ACC112 (cell line): ENCODE results near the gene TCF7.

ENCODE experiments used
- H2AFZ ChIP-seq: fragments of 200-600 bp; sonication (generic); one replicate; pipeline ENCODE4 v1.6.0; 2017; ENCODE audit warnings: antibody characterized with exemption, low read length; ENCODE audit not compliant: unreplicated experiment
- H3K27ac ChIP-seq: fragments of 200-600 bp; sonication (generic); 2 replicates; pipeline ENCODE4 v1.5.1; 2014; ENCODE audit warnings: low read depth, mild to moderate bottlenecking, antibody characterized with exemption, low read length, moderate library complexity
- H3K27me3 ChIP-seq: fragments of 200-600 bp; sonication (generic); 2 replicates; pipeline ENCODE4 v1.6.1; 2014; ENCODE audit warnings: mild to moderate bottlenecking, antibody characterized with exemption, low read length, moderate library complexity, mixed read lengths; ENCODE audit not compliant: insufficient read depth
- H3K36me3 ChIP-seq: fragments of 200-600 bp; sonication (generic); 2 replicates; pipeline ENCODE4 v1.6.1; 2016; ENCODE audit warnings: mild to moderate bottlenecking, antibody characterized with exemption, low read length, moderate library complexity, mixed read lengths; ENCODE audit not compliant: insufficient read depth
- H3K4me1 ChIP-seq: fragments of 200-600 bp; sonication (generic); one replicate; pipeline ENCODE4 v1.6.1; 2016; ENCODE audit warnings: low read length, mixed read lengths; ENCODE audit not compliant: insufficient read depth, unreplicated experiment, control insufficient read depth
- H3K4me3 ChIP-seq: fragments of 200-600 bp; sonication (generic); 2 replicates; pipeline ENCODE4 v1.5.1; 2014; ENCODE audit warnings: mild to moderate bottlenecking, low read depth, low read length
- H3K79me2 ChIP-seq: fragments of 200-600 bp; sonication (generic); one replicate; pipeline ENCODE4 v1.6.0; 2016; ENCODE audit warnings: low read length; ENCODE audit not compliant: control insufficient read depth, unreplicated experiment, insufficient read depth

Gene TCF7

DNA sequence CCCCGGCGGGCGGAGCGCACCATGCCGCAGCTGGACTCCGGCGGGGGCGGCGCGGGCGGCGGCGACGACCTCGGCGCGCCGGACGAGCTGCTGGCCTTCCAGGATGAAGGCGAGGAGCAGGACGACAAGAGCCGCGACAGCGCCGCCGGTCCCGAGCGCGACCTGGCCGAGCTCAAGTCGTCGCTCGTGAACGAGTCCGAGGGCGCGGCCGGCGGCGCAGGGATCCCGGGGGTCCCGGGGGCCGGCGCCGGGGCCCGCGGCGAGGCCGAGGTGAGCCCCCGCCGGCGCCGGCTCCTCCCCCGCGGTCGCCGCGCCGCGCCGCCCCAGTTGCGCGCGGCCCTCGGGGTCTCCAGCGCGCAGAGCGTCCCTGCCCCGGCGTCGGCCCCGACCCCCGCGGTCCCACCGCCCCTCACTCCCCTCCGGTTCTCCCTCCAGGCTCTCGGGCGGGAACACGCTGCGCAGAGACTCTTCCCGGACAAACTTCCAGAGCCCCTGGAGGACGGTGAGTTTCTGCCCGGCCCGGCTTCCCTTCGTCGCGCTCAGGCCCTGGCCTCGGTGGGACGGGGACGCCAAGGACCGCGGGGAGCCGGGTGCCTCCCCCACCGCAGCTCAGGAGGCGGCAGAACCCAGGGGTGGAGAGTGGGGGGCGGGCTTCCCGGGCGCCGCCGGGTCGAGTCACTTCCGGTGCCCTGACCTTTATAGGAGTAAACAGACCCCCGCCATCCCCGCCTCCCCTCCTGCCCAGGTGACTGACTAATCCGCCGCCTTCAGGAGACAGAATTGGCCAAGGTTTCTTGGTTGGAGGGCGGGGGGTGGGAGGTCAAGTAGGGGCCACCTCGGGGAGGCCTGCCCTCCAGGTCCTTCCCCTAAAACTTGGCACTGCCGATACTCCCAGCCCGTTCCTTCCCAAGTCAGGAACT lies 665 bp downstream of the TCF7 start:
- H3K4me3 ChIP-seq, result peak overlapping the region; percentile 90
- H2AFZ ChIP-seq, result no peak overlapping the region
- H3K79me2 ChIP-seq, result no peaks in the 10 kb centered on the region
- H3K4me1 ChIP-seq, result peaks cover 16% of the 10 kb centered on the region
- H3K27me3 ChIP-seq, result peaks cover 11% of the 10 kb centered on the region; the same call in 1 of the 2 replicates
- no peaks in the 10 kb centered on the region for H3K36me3 ChIP-seq
- H3K27ac ChIP-seq, result no peak overlapping the region

GRCh38 chr5:134115806-134116175 lies 1.3 kb downstream of the TCF7 start:
- Histone ChIP-seq H3K27me3 (peaks cover 11% of the 10 kb centered on the region; the same call in 1 of the 2 replicates), H3K36me3 (no peaks in the 10 kb centered on the region), H3K79me2 (no peaks in the 10 kb centered on the region), H3K27ac (no peak overlapping the region), H3K4me3 (peak overlapping the region; percentile 90), H2AFZ (no peak overlapping the region), H3K4me1 (peaks cover 16% of the 10 kb centered on the region)

- no peak overlapping the region for H3K4me3 ChIP-seq
- peaks cover 16% of the 10 kb centered on the region for H3K4me1 ChIP-seq
- H3K27me3 ChIP-seq, result peaks cover 11% of the 10 kb centered on the region; the same call in 1 of the 2 replicates
- H3K36me3 ChIP-seq, result no peaks in the 10 kb centered on the region
- no peaks in the 10 kb centered on the region for H3K79me2 ChIP-seq
- H3K27ac ChIP-seq, result no peak overlapping the region
- no peak overlapping the region for H2AFZ ChIP-seq
Measured at GRCh38 chr5:134116286-134116685, 1.8 kb downstream of the TCF7 start.

DNA sequence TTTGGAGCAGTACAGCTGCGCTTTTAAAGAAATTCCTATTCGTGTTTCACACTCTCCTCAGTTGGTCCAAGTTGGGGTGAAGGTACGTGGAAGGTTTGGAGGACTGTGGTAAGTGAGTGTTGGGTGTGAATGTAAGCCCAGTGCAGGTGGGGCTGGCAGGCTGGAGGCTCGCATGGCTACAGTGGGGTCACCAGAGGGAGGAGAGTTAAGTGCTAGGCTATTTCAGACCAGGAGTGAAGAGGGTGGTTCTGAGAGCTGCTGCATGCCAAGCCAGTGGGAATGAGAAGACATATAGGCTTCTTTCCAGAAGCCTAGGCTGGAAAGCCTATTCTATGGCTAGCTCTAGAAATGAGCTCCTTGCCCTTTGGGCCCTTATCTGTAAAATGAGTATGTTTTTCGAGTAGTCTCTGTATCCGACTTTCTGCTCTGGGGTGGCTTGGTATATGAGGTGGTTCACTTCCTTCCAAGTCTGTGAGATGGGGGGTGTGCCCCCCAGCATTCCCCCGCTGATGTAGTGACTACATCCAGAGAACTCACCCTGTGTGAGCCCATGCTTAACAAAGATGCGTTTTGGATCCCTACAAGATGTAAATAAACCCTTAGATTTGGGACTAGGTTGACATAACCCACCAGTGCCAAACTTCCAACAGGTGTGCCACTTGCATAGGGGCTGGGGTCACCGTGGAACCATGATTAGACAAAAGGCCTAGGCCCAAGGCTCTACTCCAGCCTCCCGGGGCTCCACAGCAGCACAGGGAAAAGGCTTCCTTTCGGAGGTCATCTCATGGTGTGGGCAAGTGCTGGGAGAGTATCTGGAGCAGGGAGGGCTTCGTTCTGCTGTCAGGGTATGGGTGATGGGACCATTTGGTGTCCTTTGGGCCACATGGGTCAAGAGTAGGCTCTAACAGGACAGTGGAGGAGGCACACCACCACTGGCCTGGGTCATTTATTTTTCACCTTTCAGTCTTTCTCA lies 2.6 kb downstream of the TCF7 start:
- H3K36me3 ChIP-seq, result no peaks in the 10 kb centered on the region
- no peak overlapping the region for H2AFZ ChIP-seq
- peaks cover 11% of the 10 kb centered on the region; the same call in 1 of the 2 replicates for H3K27me3 ChIP-seq
- peaks cover 14% of the 10 kb centered on the region for H3K4me1 ChIP-seq
- H3K27ac ChIP-seq, result no peak overlapping the region
- H3K79me2 ChIP-seq, result no peaks in the 10 kb centered on the region
- no peak overlapping the region for H3K4me3 ChIP-seq

DNA sequence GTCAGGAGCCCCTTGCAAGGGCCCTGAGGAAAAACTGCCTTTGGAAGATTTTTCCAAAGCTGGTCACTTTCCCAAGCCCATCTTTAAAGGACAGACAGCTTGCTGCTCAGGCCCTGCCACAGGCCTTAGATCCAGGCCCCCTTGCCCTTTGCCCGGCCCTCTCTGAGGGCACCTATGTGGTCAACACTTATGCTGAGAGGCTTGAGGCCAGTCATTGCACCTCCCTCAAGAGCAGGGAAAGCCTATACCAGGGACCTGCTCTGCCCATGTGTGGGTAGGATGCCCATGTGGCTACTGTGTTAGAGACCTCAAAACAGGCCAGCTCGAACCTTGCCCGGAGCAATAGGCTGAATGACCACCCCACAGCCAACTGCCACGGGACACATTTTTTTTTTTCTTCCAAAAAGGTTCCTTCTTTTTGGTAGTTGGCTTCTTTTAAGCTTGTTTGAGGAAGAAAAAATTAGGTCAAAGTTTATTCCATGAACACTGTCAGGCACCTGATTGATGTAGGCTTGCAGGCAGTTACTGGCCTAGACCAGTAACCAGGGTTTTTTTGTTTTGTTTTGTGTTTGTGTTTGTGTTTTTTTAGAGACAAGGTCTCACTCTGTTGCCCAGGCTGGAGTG lies 3.8 kb downstream of the TCF7 start:
- peaks cover 8% of the 10 kb centered on the region for H3K4me1 ChIP-seq
- no peaks in the 10 kb centered on the region for H3K36me3 ChIP-seq

DNA sequence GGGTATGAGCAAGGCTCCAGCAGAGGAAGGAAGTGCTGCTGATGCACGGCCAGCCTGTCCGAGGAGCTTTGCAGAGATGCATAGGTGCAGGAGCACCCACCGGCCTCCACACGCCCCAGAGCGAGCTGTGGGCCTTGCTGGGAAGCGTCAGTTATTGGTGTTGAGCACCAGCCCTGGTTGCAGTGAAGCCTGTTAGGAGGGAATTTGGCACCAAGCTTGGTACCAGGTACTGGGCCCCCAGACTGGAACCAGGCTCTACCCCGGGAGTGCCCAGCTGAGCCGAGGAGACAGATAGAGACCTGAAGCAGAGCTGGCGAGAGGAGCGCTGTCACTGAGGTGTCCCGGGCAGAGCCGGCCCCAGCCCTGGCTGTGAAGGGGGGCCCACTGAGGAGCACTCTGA lies 5.2 kb downstream of the TCF7 start:
- no peak overlapping the region for H3K4me3 ChIP-seq
- H3K27me3 ChIP-seq, result no peaks in the 10 kb centered on the region
- H3K27ac ChIP-seq, result no peak overlapping the region
- no peaks in the 10 kb centered on the region for H3K79me2 ChIP-seq
- no peak overlapping the region for H2AFZ ChIP-seq
- H3K36me3 ChIP-seq, result no peaks in the 10 kb centered on the region
- H3K4me1 ChIP-seq, result peaks cover 22% of the 10 kb centered on the region

More for the DNA sequence above, 3.8 kb downstream of the TCF7 start:
- no peak overlapping the region for H3K27ac ChIP-seq
- H2AFZ ChIP-seq, result no peak overlapping the region
- H3K27me3 ChIP-seq, result peaks cover 9% of the 10 kb centered on the region; the same call in 1 of the 2 replicates
- no peak overlapping the region for H3K4me3 ChIP-seq
- no peaks in the 10 kb centered on the region for H3K79me2 ChIP-seq

- no peak overlapping the region for H3K4me3 ChIP-seq
- H3K36me3 ChIP-seq, result no peaks in the 10 kb centered on the region
- H2AFZ ChIP-seq, result no peak overlapping the region
- H3K27me3 ChIP-seq, result no peaks in the 10 kb centered on the region
- no peak overlapping the region for H3K27ac ChIP-seq
- H3K79me2 ChIP-seq, result no peaks in the 10 kb centered on the region
- peaks cover 25% of the 10 kb centered on the region for H3K4me1 ChIP-seq
Measured at GRCh38 chr5:134120386-134121138, 6.1 kb downstream of the TCF7 start.

DNA sequence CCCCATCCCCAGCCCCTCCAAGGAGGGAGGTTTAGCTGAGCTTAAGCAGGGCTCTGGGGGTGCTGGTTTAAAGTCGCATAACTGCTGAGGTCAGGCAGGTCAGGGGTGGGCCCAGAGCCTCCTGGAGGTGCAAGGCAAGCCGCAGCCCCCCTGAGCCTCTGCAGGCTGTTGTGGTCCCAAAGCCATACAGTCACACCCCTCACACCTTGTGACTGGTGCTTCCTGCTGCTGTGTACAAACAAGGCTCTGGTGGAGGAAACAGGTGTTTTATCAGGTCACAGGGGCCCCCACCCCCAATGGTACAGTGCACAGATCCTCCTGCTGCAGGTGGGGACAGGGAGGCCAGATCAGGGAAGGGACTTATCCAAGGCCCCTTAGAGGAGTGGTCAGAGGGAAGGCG lies 8.0 kb downstream of the TCF7 start:
- Histone ChIP-seq H3K27me3 (no peaks in the 10 kb centered on the region), H3K79me2 (no peaks in the 10 kb centered on the region), H3K27ac (no peak overlapping the region), H3K36me3 (no peaks in the 10 kb centered on the region), H2AFZ (no peak overlapping the region), H3K4me3 (no peak overlapping the region), H3K4me1 (peaks cover 42% of the 10 kb centered on the region)

GRCh38 chr5:134123360-134123759 lies 8.9 kb downstream of the TCF7 start:
- Histone ChIP-seq H3K36me3 (no peaks in the 10 kb centered on the region), H3K4me1 (peaks cover 50% of the 10 kb centered on the region), H2AFZ (no peak overlapping the region)

More at GRCh38 chr5:134123360-134123759, 8.9 kb downstream of the TCF7 start:
- Histone ChIP-seq H3K79me2 (no peaks in the 10 kb centered on the region), H3K27ac (no peak overlapping the region), H3K27me3 (no peaks in the 10 kb centered on the region), H3K4me3 (no peak overlapping the region)
